GM21381 (cell line): ENCODE results near the gene RRAD.
A peak's percentile ranks its signal among the peaks of the same experiment; 100 is the strongest.

Experiments used
- ATAC-seq: cut with Tn5 transposase; IDR thresholded peaks from one replicate; pipeline ENCODE4 v1.9.1; 2021; ENCODE audit warnings: mild to moderate bottlenecking, moderate library complexity; ENCODE audit not compliant: unreplicated experiment

RRAD gene

DNA sequence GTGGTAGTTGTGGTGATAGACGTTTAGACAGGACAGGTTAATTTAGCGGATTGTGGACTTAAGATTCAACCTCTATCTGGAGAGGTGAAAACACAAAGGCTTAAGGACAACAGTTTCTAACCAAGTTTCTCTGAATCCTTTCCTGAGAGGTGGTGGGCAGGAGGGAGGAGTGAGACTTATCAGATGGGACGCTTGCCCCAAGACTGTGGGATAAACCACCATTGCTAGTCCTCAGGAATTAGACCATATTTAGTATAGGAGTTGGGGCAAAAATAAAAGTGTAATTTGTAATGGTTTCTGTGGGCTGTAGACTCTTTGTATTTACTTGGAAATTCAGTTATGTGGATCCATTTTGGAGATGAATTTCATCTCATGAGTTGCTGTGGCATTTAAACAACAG lies 38.4 kb downstream of the RRAD start:
- no peak for ATAC-seq

DNA sequence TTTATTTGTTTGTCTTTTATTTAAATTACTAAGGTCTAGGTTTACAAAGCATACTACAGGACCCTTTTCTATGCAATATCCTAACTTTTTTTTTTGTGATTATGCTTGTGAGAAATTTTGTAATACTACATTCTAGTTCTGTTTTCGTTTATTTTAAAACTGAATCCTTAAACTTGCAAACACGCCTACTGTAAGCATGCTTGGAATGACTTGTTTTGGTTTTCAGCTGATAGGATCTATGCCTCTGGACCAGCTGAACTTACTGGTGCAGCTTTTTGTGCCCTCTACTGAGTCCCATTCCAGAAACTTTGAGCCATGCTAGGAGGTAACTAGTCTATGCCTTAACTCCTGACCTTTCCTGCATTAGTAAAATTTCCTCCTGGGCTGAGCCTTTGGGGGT lies 39.0 kb downstream of the RRAD start:
- ATAC-seq: no peak

DNA sequence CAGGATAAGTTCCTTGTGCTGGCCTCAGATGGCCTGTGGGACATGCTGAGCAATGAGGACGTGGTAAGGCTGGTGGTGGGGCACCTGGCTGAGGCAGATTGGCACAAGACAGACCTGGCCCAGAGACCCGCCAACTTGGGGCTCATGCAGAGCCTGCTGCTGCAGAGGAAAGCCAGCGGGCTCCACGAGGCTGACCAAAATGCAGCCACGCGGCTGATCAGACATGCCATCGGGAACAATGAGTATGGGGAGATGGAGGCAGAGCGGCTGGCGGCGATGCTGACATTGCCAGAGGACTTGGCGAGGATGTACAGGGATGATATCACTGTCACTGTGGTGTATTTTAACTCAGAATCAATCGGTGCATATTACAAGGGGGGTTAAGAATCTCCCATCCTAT lies 39.8 kb downstream of the RRAD start:
- ATAC-seq: no peak

DNA sequence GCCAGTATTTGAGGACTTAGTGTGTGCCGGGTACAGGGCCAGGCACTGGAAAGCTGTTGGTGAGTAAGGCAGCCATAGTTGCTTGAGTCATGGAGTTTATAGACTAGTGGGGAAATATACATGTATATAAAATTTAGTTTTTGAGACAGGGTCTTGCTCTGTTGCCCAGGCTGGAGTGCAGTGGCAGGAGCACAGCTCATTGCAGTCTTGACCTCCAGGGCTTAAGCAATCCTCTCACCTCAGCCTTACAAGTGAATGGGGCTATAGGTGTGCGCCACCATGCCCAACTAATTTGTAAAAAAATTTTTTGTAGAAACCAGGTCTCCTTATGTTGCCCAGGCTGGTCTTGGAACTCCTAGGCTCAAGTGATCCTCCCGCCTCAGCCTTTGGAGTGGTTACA lies 42.6 kb downstream of the RRAD start:
- ATAC-seq: no peak

DNA sequence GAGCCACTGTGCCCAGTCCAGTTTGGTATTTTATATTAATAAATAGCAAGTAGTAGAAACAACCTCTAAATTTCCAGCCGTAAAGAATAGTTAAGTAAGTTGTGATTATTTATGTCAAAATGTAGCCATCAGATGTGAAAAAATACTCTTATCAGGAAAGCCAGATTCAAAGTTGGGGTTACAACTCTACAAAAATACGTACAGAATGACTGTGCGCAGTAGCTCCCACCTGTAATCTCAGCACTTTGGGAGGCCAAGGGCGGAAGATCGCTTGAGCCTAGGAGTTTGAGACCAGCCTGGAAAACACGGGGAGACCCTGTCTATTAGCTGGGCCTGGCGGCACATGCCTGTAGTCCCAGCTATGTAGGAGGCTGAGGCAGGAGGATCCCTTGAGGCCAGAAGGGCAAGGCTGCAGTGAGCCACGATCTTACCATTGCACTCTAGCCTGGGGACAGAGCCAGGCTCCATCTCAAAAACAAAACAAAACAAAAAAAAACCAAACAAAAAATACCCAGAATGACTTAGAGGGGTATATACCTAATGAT lies 43.3 kb downstream of the RRAD start:
- ATAC-seq: no peak

DNA sequence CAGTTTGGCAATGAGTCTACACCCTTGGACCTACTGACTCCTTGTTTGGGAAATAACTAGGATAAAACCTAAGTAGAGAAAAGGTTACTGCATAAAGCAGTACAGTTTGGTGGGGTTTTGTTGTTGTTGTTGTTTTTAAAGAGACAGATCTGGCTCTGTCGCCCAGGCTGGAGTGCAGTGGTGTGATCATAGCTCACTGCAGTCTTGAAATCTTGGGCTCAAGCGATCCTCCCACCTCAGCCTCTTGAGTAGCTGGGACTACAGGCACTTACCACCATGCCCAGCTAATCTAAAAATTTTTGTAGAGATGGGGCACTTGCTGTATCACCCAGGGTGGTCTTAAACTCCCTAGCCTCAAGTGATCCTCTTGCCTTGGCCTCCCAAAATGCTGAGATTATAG lies 43.8 kb downstream of the RRAD start:
- ATAC-seq: no peak

DNA sequence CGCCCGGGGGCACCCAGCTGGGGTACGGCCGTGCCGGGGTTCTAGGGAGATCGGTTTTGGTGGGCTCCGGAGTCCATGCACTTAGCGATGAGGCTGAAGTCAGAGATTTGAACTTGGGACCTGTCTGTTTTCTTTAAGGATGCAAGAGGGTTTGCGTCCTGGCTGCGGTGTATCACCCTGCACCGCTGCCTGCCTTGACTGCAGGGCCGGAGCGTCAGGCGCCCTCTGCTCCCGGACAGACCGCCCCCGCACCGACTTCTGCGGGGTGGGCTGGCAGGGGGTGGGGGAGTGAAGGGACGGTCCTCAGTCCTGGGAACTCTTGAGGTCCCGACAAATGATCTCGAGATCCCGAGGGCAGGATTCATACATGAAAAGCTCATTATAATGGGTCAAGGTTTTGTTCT lies 44.3 kb downstream of the RRAD start:
- no peak for ATAC-seq

DNA sequence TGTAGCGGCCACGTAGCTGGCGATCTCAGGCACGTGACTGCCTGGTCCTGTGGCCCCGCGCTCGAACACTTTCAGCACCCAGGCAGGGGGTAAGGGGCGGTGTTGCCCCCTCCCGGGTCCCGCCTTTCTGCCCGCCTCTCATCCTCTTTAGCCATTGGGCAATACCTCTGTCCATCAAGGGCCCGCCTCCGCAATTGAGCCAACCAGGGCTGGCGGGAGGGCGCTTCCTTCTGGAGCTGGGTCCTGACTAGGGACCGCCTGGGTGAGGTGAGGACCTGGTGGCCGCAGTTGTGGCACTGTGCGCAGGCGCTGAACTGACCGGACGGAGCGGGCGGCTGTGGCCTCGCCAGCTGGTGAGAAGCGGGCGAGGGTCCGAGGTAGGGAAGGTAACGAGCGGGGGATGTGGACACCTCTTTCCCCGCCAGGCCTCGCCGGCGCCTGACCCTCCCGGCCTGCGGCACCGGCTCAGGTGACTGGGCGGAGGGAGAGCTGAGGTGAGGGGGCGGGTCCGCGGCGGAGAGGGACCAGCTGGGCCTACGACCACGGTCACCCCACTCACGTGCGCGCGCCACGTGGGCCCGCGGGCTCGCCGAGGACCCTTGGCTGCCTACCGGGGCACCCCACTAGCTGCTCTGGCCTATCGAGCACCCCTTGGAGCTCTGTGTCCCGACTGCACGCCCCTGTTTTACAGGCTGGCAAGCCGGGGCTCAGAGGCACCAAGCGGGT lies 44.9 kb downstream of the RRAD start, which contains the start of gene PDP2:
Gene PDP2, plus strand, starts transcription at position 228 of the 726 bp plus-strand sequence. CDS start 3,770 bp downstream, outside the sequence.
- peak; percentile 89 for ATAC-seq

DNA sequence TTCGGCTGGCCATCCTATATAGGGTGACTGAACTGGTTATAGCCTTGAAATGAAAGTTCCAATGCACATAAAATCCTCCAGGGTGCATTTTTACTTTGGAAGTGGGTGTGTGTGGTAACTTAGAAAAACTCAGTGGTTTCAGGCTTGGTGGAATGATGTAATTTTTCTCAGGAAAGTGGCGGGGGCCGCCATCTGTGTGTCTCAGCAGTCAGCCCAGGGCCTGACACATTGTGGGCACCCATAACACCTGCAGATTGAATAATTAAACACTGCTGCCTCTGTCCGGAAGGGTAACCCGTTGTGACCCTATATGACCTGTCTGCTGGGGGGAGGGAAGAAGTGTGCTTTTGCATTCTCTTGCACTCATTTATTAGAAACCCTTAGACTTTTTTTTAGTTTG lies 47.3 kb downstream of the RRAD start:
- no peak for ATAC-seq

DNA sequence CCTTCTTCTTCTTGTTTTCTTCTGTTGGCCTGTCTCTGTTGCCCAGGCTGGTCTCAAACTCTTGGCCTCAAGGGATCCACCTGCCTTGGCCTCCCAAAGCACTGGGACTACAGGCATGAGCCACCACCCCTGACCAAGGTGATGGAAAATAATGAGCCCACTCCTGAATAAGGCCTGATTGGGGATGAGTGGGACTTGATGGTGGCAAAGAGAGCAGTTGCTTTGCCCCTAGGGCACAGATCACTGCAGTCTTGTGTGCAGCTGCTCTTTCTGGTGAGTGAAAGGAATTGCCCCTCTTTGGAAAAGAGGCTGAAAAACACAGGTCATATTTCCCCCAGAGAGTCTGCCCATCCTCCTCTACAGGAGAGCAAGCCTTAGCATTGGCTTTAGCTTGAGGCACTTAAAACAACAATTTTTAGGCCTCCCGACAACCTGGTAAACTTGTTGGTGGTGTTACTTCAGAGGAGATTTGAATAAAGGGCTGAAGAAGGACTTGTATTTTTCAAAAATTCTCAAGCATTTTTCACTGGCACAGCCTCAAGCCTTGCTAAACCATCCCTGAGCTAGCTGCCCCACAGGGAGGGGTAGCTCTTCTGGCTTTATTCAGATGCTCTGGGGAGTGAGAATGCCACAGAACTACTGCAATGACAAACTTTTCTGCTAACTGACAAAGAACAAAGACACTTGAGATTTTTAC lies 51.1 kb downstream of the RRAD start:
- ATAC-seq: no peak

DNA sequence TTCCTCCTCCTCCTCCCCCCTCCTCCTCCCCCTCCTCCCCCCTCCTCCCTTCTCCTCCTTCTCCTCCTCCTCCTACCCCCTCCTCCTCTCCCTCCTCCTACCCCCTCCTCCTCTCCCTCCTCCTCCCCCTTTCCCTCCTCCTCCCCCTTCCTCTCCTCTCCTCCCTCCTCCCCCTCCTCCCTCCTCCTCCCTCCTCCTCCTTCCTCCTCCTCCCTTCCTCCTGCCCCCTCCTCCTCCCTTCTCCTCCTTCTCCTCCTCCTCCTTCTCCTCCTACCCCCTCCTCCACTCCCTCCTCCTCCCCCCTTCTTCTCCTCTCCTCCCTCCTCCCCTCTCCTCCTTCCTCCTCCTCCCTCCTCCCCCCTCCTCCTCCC lies 51.7 kb downstream of the RRAD start:
- no peak for ATAC-seq

DNA sequence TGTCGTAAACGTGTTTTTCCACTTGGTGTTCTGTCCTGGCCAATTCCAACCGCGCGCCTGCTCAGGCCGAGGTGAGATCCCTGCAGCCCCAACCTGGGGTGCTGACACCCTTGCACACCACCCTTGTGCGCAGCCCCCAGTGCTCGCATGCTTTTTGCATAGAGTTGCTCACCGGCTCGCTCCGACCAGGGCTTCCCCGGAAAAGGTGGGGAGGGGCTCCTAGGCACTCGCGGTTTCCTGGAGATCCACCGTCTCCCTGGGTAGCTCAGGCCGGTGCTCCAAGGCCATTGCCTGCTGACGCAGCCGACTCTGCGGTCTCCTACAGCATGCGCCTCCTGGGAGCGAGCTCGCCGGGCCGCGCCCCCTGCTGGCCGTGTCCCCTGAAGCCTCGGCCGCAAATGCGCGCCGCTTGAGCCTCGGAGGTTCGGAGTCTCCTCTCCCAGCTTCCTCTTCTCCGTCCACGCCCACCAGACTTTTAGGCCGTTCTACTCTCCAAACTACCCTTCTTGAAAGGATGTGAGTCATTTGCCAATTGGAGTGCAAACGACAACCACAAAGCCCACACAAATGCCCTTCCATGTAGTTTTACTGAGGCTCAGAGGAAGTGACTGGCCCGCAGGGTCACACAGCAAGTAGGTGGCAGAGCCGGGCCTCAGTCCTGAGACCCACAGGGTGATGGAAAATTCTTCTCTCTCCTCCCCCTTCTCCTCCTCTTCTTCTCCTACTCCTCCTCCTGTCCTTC lies 52.2 kb downstream of the RRAD start:
- ATAC-seq: peak; percentile 84

DNA sequence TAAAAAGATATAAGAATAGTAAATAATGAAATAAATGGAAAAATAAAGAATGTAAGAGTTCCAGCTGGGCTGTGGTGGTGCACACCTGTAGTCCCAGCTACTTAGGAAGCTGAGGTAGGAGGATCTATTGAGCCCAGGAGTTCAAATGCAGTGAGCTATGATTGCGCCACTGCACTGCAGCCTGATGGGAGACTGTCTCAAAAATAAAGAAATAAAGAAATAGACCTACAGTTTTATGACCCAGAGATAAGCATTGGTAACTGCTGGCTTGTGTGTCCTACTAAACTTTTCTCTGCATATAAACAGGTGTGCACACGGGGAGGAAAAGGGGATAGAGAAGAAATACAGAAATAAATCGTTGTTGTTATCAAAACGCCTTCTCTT lies 52.8 kb downstream of the RRAD start:
- ATAC-seq: no peak

DNA sequence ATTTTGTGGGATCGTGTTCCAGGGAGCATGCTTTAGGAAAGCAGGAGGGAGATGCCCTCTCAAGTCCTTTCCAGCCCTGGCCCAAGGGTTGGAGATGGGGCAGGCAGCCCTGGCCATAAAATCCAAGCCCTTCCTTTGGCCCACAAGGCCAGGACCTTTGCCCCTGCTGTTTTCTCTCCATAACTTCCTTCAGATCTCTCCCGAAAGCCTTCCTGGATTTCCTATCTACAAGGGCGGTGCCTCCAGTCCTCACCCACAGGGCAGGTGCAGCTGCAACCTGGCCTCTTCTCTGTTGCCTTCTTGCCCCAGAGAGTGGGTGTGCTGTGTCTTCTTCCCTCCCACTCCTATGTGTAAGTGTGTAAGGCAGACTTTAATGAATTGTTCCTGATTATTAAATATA lies 53.5 kb downstream of the RRAD start:
- ATAC-seq: no peak
